ENCODE data around the gene HUNK.
"Not testable (repeated sequence)": the region's sequence is repeated elsewhere in the genome, so short reads cannot be mapped to it uniquely, and the experiment has no call there.

HUNK gene

DNA sequence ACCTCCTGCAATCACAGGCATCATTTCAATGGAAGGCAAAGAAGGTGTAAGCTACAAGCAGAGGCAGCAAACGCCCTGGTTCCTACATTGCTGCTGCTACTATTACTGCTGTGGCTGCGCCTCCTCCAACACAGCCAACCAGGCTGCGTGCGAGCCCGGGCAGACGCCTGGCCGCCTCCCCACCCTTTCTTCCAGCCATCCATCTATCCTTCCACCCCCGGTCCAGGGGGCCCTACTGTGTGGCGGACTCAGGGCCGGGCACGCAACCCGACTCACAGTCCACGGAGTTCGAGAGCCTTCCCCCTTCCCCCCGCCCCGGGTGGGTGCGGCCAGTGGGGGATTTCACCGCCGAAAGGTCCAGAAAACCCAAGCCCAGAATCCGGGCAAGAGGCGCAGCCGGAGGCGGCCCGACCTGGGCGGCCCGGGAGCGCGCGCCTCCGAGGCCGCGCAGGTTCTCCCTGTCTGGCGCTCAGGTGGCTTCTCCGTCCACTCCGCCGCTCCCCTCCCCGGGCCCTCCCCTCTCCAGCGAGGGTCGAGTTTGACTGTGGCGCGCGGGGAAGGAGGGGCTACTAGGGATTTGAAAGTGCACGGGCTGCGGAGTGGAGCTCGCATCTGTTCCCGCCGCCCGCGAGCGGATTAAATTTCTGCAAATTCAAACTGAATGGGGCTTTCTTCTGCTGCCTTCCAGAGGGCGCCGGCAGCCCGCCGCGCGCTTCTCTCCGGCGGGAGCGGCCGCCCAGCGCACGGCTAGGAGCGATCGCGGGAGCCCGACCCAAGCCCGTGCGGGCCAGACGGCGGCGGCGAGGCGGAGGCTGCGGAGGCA lies at the start of gene HUNK:
HUNK (plus strand) TSS at position 569 of the 823 bp plus-strand sequence. CDS start 655 bp downstream, outside the sequence.
- DNase-seq, result no peak

DNA sequence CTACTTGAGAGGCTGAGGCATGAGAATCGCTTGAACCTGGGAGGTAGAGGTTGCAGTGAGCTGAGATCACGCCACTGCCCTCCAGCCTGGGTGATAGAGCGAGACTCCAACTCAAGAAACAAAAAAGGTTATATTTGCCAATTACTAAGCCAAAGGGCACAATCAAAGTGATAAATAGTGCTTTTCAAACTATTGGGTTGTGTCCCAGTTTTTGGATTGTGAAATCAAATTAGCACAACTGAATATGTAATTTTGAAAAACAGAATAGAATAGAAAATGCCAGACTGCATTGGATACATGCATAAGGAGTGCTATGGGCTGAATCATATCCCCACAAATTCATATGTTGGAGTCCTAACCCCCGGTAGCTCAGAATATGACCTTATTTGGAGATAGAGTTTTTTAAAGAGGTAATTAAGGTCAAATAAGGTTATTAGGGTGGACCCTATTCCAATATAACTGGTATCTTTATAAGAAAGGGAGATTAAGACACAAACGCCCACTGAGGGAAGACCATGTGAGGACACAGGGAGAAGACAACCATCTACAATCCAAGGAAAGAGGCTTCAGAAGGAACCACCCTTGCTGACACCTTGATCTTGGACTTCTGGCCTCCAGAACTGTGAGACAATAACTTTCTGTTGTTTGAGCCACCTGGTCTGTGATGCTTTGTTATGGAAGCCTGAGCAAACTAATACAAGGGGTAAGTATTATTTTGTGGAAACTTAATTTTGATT lies 42.9 kb upstream of the HUNK start:
- DNase-seq, result no peak

DNA sequence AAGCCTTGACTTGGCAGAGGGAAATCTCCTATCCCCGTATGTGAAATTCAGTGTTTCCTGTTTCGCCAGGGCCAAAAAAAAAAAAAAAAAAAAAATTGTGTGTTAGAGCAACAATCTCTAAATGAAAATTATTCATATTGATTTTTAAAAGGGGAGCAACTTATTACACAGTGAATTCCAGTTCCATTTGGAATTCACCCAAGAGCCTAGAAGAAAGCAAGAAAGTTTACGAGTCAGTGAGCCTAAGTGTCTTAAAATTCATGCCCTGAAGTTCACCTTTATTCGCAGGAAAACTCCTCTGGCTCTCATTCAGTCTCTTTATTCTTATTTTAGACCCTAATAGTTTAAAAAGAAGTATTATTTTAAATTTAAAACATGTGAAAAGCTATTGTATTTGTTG lies 42.1 kb upstream of the HUNK start:
- no peak for DNase-seq

DNA sequence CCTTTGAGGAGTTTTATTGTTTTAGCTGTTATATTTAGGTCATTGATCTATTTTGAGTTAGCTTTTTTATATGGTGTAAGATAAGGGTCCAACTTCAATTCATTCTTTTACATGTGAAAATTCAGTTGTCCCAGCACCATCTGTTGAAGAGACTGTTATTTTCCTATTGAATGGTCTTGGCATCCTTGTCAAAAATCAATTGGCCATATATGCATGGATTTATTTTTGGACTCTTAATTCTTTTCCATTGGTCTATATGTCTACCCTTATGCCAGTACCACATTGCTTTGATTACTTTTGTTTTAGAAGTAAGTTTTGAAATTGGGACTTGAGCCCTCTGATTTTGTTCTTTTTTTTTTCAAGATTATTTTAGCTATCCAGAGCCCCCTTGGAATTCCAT lies 35.8 kb upstream of the HUNK start:
- DNase-seq, result no peak

DNA sequence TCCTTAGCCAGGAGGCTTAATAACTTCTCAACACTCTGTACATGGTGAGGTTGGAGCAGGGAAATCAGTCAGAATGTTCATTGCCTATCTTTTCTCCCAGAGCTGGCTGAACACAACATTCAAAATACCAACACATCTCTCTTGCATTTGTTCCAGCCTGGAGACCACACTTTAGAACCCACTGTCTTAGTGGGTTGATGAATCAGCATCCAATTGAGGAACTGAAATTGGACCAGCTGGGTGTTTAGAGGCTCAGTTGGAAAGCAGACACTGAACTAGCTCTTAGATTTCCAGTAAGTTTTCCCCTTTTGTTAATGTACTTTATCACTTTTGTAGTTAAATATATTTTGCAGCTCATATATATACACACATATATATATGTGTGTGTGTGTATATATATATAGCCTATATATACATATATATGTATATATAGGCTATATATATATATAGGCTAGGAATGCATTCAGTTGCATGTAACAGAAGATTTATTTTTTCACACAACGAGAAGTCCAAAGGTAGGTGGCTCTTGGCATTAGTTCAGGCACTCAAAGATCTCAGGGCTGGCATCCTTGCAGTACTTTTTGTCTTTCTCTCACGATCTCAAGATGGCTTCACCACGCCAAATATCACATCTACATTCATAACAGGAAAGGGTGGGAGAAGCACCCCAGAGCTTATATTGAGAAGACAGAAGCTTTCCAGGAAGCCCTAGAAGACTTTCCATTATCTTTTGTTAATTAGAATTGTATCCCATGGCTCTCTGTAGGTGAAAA lies 35.0 kb upstream of the HUNK start:
- no peak for DNase-seq

DNA sequence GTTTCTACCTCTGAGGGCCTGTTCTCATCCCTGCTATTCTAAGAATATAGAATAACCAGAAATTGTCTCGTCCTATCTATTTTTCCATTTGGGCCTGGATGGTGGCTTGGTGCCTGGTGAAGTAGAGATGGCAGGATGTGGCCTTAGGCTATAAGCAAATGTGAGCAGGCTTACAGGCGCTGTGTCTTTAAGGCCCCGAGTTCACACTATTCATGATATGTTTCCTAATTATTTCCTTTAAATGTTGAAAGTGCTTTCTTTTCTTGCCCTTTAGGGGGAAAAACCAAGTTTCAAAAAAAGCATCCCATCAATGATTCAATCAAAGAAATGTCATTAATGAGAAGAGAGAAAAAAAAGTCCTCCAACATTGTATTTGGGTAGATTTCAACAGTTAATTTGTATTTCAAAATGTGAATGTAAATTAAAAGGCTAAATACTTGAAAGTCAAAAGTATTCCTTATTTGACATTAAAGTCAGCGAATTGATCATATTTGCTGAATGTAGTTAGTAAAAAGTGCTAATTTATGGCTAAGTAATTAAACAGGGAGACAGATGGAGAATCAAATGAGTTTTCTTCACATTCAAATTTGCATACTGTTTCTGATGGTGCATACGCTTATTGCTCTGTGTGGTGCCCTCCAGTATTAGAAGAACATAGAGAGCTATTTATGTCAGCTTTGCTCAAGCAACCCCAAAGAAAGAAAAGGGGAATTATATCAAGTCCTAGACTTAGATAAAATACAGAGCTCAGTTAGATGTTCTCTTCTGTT lies 34.0 kb upstream of the HUNK start:
- no peak for DNase-seq

DNA sequence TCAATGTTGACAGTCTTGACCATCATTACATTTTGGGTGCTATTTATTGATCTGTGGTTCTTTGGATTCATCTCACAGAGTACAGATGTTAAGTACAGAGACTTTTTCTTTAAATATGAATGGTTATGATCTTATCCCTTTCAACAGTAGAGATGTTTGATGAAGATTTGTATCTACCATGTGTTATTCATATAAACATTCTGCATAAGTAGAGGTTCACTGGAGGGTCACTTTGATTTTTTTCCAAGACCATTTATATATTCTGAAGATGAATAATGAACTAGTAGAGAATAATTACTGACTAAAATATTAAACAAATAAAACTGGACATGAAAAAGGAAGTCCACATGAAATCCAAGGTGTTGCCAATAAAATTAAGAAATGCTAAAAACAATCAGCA lies 28.6 kb upstream of the HUNK start:
- no peak for DNase-seq

DNA sequence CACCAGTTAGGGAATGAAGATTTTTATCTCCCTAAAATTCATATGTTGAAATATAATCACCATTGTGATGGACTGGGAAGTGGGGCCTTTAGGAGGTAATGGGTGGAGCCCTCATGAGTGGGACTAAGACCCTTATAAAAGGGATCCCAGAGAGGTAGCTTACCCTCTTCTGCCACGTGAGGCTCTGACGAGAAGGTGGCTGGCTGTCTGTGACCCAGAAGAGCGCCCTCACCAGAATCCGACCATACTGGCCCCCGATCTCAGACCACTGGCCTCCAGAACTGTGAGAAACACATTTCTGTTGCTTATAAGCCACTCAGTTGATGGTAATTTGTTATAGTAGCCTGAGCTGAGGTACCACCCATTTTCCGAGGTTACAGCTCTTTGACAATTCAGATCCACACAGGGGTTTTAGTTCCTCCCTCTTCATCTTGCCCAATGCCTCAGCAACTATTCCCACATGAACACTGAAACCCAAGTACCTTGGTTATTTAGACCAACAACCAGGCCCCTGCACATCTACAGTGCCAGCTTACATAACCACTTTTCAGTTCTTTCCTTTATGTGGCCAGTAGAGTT lies 27.6 kb upstream of the HUNK start:
- DNase-seq, result no peak

DNA sequence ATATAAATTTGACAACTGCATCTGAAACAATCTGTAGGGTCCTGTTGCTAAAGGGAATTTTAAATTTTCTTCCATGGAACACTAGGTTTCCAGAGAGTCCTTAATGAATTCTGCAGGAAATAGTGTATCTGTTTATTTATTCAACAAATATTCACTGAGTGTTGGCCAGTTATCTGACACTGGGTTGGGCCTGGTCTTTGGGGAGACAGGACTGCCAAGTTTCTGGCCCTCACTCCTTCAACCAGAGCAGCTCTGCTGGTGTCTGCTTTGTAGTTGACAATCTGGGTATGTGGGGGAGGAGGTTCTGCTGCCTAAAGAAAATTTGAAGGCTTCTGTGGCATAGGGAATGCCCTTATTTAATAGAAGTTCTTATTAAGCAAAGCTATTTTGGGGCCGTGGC lies 26.1 kb upstream of the HUNK start:
- DNase-seq, result no peak

DNA sequence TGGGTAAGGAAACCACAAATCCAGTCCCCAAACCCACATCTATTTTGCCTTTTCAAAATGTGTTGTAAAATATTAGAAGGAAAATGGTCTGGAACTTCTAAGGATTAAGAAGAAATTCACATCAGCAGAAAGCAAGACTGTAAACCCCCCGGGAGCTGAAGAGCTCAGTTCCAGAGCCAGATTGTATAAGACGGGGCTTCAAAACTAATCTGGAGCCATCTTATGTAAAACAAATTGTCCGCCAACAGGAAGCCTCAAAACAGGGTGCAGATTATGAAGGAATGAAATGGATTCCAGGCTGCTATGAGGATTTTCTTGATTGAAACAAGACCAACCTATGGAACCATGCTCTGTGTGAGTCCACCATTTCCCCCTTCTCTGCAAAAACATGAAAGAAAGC lies 25.1 kb upstream of the HUNK start:
- no peak for DNase-seq

DNA sequence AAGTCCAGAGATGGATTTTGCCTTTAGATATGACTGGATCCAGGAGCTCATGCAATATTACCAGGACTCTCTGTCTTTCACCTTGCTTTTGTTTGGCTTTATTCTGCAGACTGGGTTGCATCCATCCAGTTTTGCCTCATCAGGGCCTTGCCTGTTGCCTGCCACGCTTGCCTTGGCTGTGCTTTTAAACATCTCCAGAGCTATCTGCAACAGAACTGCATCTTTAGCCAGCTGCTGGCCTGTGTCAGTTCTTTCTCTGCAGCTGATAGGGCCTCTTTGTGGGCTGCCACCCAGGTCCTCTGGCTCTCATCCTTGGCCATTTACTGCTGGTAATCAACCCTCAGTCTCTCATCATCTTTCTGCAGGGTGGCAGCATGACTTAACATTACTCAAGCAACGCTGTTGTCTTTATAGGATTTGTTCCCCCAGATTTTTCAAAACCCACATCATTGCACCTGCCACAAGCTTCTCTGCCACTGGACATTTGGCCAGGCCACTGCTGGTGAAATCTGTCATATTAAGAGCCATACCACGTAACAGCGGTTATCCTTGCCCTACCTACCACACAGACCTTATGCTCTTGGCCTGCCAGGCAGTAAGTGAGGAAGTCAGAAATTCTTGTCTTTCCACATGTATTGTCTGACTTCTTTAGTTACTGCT lies 24.4 kb upstream of the HUNK start:
- DNase-seq, result no peak

DNA sequence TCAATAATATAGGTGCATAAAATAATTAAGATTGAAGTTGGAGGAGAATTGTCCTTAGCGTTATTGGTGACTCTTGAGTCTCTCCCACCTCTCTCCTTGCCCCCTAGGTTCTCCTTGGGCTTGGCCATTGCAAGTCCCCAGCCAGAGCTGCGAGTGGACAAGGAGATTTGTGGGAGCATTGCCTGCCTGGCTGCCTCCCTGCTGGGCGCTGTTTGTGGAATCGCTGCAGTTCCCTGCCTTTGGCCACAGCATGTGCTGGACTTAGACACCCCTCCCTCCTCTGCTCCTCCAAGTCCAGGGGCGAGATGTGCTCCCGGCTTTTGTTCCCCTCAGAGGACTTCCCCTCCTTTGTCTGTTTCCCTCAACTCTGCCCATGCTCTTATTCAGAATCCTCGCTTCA lies 21.9 kb upstream of the HUNK start:
- no peak for DNase-seq

DNA sequence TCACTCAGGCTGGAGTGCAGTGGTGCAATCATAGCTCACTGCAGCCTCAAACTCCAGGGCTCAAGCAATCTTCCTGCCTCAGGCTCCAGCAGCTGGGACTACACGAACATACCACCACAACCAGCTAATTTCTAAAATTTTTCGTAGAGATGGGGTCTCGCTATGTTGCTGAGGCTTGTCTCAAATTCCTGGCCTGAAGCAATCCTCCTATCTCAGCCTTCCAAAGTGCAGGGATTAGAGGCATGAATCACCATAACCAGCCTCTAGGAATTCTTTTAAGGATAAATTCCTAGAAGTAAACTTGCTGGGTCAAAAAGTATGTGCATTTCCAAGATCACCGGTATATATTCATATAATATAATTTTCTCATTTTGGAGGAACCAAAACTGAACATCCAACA lies 17.6 kb upstream of the HUNK start:
- no peak for DNase-seq

DNA sequence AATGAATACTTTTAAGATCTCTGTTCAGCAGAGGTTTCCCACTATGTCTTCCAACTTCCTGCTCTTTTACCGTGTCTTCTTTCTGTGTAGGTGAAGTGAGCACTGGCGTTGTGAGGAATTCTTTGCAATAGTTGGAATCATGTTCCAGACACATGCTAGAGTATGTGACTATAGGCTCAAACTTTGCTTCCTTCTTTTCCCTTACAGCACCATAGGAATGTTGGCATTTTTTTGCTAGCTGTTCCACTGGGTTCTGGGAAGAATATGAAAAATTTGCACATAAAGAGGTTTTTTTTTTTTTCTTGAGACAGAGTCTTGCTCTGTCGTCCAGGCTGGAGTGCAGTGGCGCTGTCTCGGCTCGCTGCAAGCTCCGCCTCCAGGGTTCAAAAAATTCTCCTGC lies 15.7 kb upstream of the HUNK start:
- no peak for DNase-seq

DNA sequence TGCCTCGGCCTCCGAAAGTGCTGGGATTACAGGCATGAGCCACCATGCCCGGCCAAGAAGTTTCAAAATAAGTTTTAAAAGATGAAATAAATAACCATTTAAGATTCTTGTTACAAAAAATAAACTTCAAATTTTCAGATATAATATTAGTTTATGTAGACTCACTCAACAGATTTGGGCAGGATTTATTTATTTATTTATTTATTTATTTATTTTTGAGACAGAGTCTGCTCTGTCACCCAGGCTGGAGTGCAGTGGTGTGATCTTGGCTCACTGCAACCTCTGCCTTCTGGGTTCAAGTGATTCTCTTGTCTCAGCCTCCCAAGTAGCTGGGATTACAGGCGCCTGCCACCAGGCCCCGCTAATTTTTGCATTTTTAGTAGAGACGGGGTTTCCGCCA lies 15.2 kb upstream of the HUNK start:
- not testable (repeated sequence) for DNase-seq

DNA sequence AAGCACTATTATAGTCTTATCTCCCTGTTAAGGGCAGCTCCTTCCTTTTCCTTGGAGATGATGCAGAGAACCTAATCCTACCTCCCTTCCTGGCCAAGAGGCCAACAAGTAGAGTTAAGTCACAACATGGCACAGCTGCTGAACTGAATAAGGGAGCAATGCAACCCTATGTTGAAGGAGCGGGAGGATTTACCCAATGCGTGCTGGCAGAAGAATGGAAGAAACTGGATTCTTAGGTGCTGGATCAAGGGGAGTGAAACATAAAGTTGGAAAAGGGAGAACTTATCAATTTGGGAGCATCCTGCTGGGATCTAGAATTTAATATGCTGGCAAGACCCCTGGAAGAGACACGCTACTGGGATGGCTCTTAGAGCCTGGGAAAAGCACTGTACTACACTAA lies 12.0 kb upstream of the HUNK start:
- no peak for DNase-seq

DNA sequence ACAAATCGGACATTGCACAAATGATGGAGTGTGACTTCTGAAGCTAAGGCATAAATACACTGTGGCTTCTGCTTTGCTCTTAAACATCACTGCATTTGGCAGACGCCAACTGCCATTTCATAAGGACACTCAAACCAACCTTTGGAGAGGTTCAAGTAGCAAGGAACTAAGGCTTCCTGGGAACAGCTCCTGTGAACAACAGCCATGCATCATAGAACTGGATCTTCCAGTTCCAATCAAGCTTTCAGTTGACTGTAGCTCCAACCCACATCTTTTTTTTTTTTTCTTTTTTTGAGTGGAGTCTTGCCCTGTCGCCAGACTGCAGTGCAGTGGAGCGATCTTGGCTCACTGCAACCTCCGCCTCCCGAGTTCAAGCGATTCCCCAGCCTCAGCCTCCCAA lies 10.7 kb upstream of the HUNK start:
- DNase-seq, result no peak

DNA sequence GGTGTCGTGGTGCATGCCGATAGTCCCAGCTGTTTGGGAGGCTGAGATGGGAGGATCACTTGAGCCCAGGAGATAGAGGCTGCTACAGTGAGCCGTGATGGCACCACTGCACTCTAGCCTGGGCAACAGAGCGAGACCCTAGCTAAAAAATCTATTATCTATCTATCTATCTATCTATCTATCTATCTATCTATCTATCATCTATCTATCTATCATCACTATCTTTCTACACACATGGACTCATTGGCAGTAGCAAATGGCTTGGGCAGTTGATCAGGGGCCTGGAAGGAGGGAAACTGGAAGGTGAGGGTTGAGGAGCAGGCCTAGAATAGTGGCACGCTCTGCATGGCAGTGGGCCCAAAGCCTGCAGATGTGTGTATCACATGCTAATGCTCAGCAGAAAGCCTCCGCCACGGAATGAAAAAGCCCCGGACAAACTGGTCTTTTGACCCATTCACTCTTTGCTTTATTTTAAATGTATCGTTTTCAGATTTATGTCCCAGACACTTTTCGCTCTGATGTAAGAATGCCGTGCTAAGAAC lies 7.3 kb upstream of the HUNK start:
- no peak for DNase-seq

DNA sequence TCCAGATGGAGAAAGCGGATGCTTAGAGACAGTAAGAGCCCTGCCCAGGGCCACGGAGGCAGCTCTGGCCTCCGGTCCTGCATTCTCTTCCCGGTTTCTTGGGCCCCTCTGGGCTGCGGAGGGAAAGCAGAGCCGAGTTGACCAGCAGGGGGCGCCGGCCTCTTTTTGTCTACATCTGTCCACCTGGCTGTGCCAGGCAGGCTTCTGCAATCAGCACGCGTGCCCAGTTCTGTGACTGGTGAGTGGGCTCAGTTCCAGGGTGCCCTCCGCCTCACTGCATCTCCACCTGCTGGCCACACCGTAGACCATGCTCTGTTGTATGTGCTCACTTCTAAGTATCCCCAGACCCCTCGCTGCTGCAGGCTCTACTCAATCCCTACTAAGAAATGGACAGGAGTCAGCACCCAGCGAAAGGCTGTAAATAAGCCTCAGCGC lies 6.7 kb upstream of the HUNK start:
- peak; percentile 46 for DNase-seq

DNA sequence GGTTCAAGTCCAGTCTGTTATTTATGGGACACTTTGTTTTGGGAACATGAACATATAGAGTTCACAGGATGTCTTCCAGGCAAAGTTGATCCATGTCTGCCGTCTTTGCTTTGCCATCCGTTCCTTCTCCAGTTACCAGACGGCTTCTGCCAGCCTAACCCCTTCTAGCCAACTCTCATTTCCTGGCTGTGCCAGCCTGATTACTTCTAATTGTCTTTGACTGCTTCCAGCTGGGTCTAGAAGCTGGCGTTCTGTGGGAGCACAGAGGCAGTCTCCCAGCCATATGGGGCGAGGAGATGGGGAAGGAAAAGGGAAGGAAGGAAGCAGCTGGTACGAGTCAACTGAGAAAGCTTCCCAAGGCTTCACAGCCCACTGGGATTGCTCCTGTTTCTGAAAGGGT lies 3.1 kb upstream of the HUNK start:
- DNase-seq, result no peak

DNA sequence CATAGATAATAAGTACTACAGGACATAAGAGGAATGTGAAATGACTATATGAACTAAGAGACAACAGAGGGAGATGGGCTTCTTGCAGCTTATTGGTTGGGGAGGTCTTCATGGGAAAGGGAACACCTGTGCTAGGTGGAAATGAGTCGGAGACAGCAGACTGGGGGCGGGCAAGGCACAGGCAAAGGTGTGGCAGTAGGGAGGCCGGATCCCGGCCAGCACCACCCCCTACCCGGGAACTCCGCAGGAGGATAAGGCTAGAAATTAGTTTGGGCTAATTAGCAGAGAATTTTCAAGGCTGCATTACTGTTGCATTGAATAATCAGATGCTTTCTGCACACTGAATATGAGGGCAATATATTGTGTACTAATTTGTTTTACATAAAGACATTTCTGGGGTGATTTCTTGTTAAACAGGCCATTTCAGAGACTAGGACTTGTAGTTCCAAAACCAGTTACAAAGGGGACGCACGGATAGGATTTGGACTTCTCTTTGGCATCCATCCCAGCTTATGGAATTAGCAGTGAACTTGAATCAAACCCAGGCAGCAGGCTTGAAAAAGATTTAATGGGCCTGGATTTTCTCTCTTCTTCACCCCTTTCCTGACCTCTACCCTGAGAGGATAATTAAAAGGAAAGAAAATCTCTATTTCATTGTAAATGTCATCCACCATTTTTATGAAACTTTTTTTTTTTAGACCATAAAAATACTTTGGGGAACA lies 2.2 kb upstream of the HUNK start:
- no peak for DNase-seq
